ENCODE measurements around the gene HMCN2. TPM values are rescaled to one million over a fixed set of nuclear protein-coding genes. Genes with fewer than 3 reads are reported as not detected.
A peak's percentile ranks its signal among the peaks of the same experiment; 100 is the strongest.

HMCN2 gene
- total and polyA plus RNA-seq, 9 donors, result 0.12 to 4.2 (median 0.98) TPM

DNA sequence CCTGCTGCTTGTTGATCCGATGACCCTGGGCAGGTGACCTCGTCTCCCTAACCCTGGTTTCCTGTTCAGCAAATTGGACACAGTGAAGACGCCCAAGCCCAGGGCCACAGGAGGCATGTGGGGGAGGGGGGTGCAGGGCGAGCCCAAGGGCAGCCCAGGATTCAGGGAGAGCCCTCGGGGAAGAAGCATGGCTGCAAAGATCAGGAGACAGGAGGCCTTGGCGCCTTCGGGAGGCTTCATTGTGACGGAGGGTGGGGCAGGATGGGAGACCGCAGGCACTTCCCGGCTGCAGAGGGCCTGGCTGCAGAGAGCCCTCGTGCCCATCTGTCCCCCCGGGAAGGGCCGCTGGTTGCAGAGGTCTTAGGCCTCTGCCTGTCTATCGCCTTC lies 185.4 kb downstream of the HMCN2 start:
- no peaks in the 10 kb centered on the region for H3K9me3 ChIP-seq
- H3K4me3 ChIP-seq, result no peak overlapping the region
- H3K27me3 ChIP-seq, result no peaks in the 10 kb centered on the region
- WGBS, 3 donors, result 53 to 58% (median 57%) methylated on average over 11 to 14 of the region's 14 CpGs
- DNase-seq, result peak in 1 of 5 donors; percentile 21
- intact Hi-C loops (cut with DNase I), result no loop called here
- H3K36me3 ChIP-seq, result no peaks in the 10 kb centered on the region
- H3K27ac ChIP-seq, result peak overlapping the region; percentile 65
- H3K4me1 ChIP-seq (ENCODE audit: insufficient read depth), result peaks cover 42% of the 10 kb centered on the region
- TF ChIP-seq CTCF (IDR thresholded peaks at IDR 0.05), result no peak
- TF ChIP-seq POLR2A (IDR thresholded peaks at IDR 0.05), result no peak

GRCh38 chr9:130451509-130452388 lies 186.2 kb downstream of the HMCN2 start:
- peak overlapping the region; percentile 65 for H3K27ac ChIP-seq

GRCh38 chr9:130452835-130453234 lies 187.3 kb downstream of the HMCN2 start:
- 93 to 97% (median 97%) methylated on average over 4 of the region's 4 CpGs for WGBS, 3 donors
- Histone ChIP-seq H3K4me3 (no peak overlapping the region), H3K9me3 (no peaks in the 10 kb centered on the region), H3K27me3 (no peaks in the 10 kb centered on the region), H3K4me1 (ENCODE audit: insufficient read depth) (peaks cover 28% of the 10 kb centered on the region), H3K27ac (peak overlapping the region in 1 of 2 donors; percentile 25), H3K36me3 (no peaks in the 10 kb centered on the region)
- TF ChIP-seq EP300 (IDR thresholded peaks at IDR 0.05) (no peak), CTCF (IDR thresholded peaks at IDR 0.05) (no peak), POLR2A (IDR thresholded peaks at IDR 0.05) (no peak)
- no peak for DNase-seq
- intact Hi-C loops (cut with DNase I), result no loop called here

More at GRCh38 chr9:130451509-130452388, 186.2 kb downstream of the HMCN2 start:
- Histone ChIP-seq H3K4me3 (no peak overlapping the region), H3K27me3 (no peaks in the 10 kb centered on the region), H3K36me3 (no peaks in the 10 kb centered on the region), H3K9me3 (no peaks in the 10 kb centered on the region), H3K4me1 (ENCODE audit: insufficient read depth) (peaks cover 37% of the 10 kb centered on the region)
- TF ChIP-seq CTCF (IDR thresholded peaks at IDR 0.05) (peak in 2 of 3 donors; percentile 21 to 52), POLR2A (IDR thresholded peaks at IDR 0.05) (no peak), EP300 (IDR thresholded peaks at IDR 0.05) (no peak)
- intact Hi-C loops (cut with DNase I), result no loop called here
- DNase-seq, result peak; percentile 95 to 99 (median 98)
- WGBS, 3 donors, result 14 to 16% (median 16%) methylated on average over 20 to 23 of the region's 23 CpGs

- intact Hi-C loops (cut with DNase I), result no loop called here
- H3K27me3 ChIP-seq, result no peaks in the 10 kb centered on the region
- H3K27ac ChIP-seq, result peak overlapping the region in 1 of 2 donors; percentile 25
- 33 to 44% (median 36%) methylated on average over 7 of the region's 7 CpGs for WGBS, 3 donors
- TF ChIP-seq EP300 (IDR thresholded peaks at IDR 0.05), result no peak
- no peak for TF ChIP-seq CTCF (IDR thresholded peaks at IDR 0.05)
- no peak for TF ChIP-seq POLR2A (IDR thresholded peaks at IDR 0.05)
- no peaks in the 10 kb centered on the region for H3K36me3 ChIP-seq
- no peak overlapping the region for H3K4me3 ChIP-seq
- DNase-seq, result peak; percentile 67 to 82 (median 72)
- peaks cover 27% of the 10 kb centered on the region for H3K4me1 ChIP-seq (ENCODE audit: insufficient read depth)
- H3K9me3 ChIP-seq, result no peaks in the 10 kb centered on the region
These were observed 187.9 kb downstream of the HMCN2 start for GRCh38 chr9:130453487-130453886.

Data from ovary (tissue), 9 donors.